Dedifferentiated amniotic fluid mesenchymal stem cell (primary cell): Measurements from ENCODE around the gene NARF.

Experiments
- DNase-seq: peaks from one replicate; pipeline ENCODE4 v3.0.0-alpha.2; 2016; ENCODE audit errors: extremely low spot score

Gene NARF

GRCh38 chr17:82433560-82434215, 24.9 kb upstream of the NARF start:
- DNase-seq, result no peak

- DNase-seq, result no peak
These were observed 24.4 kb upstream of the NARF start for GRCh38 chr17:82434216-82434565.

GRCh38 chr17:82435103-82435502, 23.4 kb upstream of the NARF start:
- no peak for DNase-seq

GRCh38 chr17:82435601-82436583, 22.6 kb upstream of the NARF start:
- DNase-seq, result no peak

- DNase-seq, result no peak
These were observed 21.8 kb upstream of the NARF start for GRCh38 chr17:82436601-82437324.

GRCh38 chr17:82437325-82437668, 21.2 kb upstream of the NARF start:
- DNase-seq, result no peak

GRCh38 chr17:82438401-82439193, 19.9 kb upstream of the NARF start:
- DNase-seq, result no peak

GRCh38 chr17:82439194-82439828, 19.2 kb upstream of the NARF start:
- DNase-seq, result no peak

GRCh38 chr17:82439829-82440365, 18.6 kb upstream of the NARF start:
- no peak for DNase-seq

GRCh38 chr17:82440469-82440981, 18.0 kb upstream of the NARF start:
- no peak for DNase-seq

GRCh38 chr17:82440991-82441627, 17.4 kb upstream of the NARF start:
- no peak for DNase-seq

GRCh38 chr17:82441691-82442487, 16.7 kb upstream of the NARF start:
- DNase-seq, result no peak

GRCh38 chr17:82442643-82443464, 15.7 kb upstream of the NARF start:
- no peak for DNase-seq

GRCh38 chr17:82443465-82444283, 14.9 kb upstream of the NARF start:
- DNase-seq, result no peak

- no peak for DNase-seq
These were observed 14.2 kb upstream of the NARF start for GRCh38 chr17:82444284-82444893.

- DNase-seq, result no peak
These were observed 13.5 kb upstream of the NARF start for GRCh38 chr17:82444941-82445521.

- DNase-seq, result no peak
These were observed 13.0 kb upstream of the NARF start for GRCh38 chr17:82445542-82445941.
